Cardiac muscle cell (in vitro differentiated cells and primary cell): ENCODE data around the gene MED13L. TPM values are rescaled to one million over a fixed set of nuclear protein-coding genes. Genes with fewer than 3 reads are reported as not detected.
A peak's percentile ranks its signal among the peaks of the same experiment; 100 is the strongest.

Source experiments
- DNase-seq, 2 donors: peaks; one replicate each; pipeline versions ENCODE4 v3.0.0 to v3.0.0-alpha.2; 2010 to 2017; ENCODE audit warnings: low read depth in 1 of 2, low spot score in 1 of 2
- H3K27ac ChIP-seq: fragments of 200-600 bp; sonication (generic); 2 replicates; pipeline ENCODE4 v1.5.1; 2016
- H3K27me3 ChIP-seq: fragments of 200-600 bp; sonication (generic); 2 replicates; pipeline ENCODE4 v1.6.0; 2016; ENCODE audit warnings: control low read depth
- H3K36me3 ChIP-seq: fragments of 200-600 bp; sonication (generic); 2 replicates; pipeline ENCODE4 v1.5.1; 2016; ENCODE audit warnings: control low read depth
- H3K4me1 ChIP-seq: fragments of 200-600 bp; sonication (generic); 2 replicates; pipeline ENCODE4 v1.8.1; 2017; ENCODE audit warnings: low read depth, mild to moderate bottlenecking, mixed run types
- H3K4me3 ChIP-seq: fragments of 200-600 bp; sonication (generic); 2 replicates; pipeline ENCODE4 v1.5.1; 2016; ENCODE audit warnings: mild to moderate bottlenecking
- H3K9me3 ChIP-seq: fragments of 200-600 bp; sonication (generic); 2 replicates; pipeline ENCODE4 v1.5.1; 2017; ENCODE audit warnings: low read depth, mild to moderate bottlenecking, control low read depth
- CTCF ChIP-seq: IDR thresholded peaks from 2 replicates; pipeline ENCODE4 v1.5.1; 2012; ENCODE audit warnings: low read depth, mild to moderate bottlenecking, low read length
- polyA plus RNA-seq: library from polyadenylated mRNA; unstranded; fragments of >200 nt; fragmentation: Nextera tagmentation; extraction: Ambion mirVana; gene quantifications from 2 replicates; pipeline ENCODE4 v1.2.1, GENCODE V29; 2016
- total RNA-seq: library from RNA; depleted of rRNA; stranded (reverse); fragments of >200 nt; gene quantifications from 2 replicates; pipeline ENCODE4 v1.2.3, GENCODE V29; 2016

Gene MED13L
- total and polyA plus RNA-seq, 2 experiments from 2014 or later = 31.3 to 94.3 TPM

GRCh38 chr12:116142936-116143898 lies 134.3 kb downstream of the MED13L start:
- DNase-seq = peak in 1 of 2 donors; percentile 68
- peak overlapping the region; percentile 78 for H3K27ac ChIP-seq
- no peak overlapping the region for H3K4me3 ChIP-seq

DNA sequence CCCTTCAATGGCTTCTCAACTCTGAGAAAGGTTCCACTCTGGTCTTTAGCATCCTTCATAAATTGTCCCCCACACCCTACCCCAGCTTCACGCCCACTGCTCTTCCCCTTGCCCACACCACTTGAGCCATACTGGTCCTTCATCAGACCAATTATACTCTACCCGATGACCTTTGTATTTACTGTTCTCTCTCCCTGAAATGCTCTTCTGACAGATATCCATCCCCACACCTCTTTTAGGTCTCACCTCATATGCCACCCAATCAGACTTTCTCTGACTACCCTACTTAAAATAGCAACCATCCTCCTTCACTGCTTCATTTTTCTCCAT lies 135.7 kb downstream of the MED13L start:
- DNase-seq = no peak

More at GRCh38 chr12:116142936-116143898, 134.3 kb downstream of the MED13L start:
- Histone ChIP-seq H3K4me1 (peaks cover 61% of the 10 kb centered on the region), H3K9me3 (no peaks in the 10 kb centered on the region), H3K27me3 (no peaks in the 10 kb centered on the region), H3K36me3 (no peaks in the 10 kb centered on the region)
- no peak for TF ChIP-seq CTCF

DNA sequence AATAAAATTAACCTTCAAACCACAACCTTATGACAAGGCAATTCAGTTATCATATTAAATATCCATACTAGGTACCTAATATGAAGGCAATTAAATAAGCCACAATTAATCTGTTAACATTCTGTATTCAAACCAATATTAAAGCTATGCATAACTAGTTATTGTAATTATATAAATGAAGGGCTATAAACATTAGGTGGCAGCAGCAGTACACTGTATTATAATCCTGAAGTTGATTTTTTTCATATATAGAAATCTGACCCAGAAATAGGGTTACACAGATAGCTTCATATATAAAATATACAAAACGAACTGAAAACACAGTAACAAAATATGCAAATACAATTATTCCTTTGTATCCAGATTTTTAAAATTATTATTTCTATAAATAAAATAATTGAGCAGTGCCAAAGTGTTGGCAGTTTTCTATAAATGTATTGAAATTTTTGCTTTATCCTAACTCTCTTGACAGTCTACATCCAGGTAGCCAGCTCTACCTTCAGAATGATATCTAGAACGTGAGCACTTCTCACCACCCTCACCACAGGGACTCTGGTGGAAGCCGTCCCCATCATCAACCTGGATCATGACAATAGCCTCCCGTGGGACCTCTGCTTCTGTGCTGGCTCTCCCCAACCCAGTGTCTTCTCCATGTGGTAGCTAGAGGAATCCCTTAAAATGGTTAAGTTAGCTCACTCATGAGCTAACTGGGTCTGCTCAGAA lies 136.2 kb downstream of the MED13L start:
- DNase-seq = peak in 1 of 2 donors; percentile 26
- no peak for TF ChIP-seq CTCF
- peaks cover 55% of the 10 kb centered on the region for H3K4me1 ChIP-seq

More for the DNA sequence above, 135.7 kb downstream of the MED13L start:
- TF ChIP-seq CTCF = no peak
- Histone ChIP-seq H3K4me3 (no peak overlapping the region), H3K27ac (no peak overlapping the region), H3K9me3 (no peaks in the 10 kb centered on the region), H3K27me3 (no peaks in the 10 kb centered on the region), H3K36me3 (no peaks in the 10 kb centered on the region), H3K4me1 (peaks cover 57% of the 10 kb centered on the region)

GRCh38 chr12:116140529-116140928 lies 137.0 kb downstream of the MED13L start:
- Histone ChIP-seq H3K4me3 (no peak overlapping the region), H3K27me3 (no peaks in the 10 kb centered on the region), H3K9me3 (no peaks in the 10 kb centered on the region), H3K36me3 (no peaks in the 10 kb centered on the region), H3K4me1 (peaks cover 55% of the 10 kb centered on the region), H3K27ac (peak overlapping the region; percentile 14)
- no peak for TF ChIP-seq CTCF
- DNase-seq = no peak

More for the DNA sequence above, 136.2 kb downstream of the MED13L start:
- H3K27me3 ChIP-seq = no peaks in the 10 kb centered on the region
- no peak overlapping the region for H3K27ac ChIP-seq
- H3K4me3 ChIP-seq = no peak overlapping the region
- no peaks in the 10 kb centered on the region for H3K36me3 ChIP-seq
- no peaks in the 10 kb centered on the region for H3K9me3 ChIP-seq

DNA sequence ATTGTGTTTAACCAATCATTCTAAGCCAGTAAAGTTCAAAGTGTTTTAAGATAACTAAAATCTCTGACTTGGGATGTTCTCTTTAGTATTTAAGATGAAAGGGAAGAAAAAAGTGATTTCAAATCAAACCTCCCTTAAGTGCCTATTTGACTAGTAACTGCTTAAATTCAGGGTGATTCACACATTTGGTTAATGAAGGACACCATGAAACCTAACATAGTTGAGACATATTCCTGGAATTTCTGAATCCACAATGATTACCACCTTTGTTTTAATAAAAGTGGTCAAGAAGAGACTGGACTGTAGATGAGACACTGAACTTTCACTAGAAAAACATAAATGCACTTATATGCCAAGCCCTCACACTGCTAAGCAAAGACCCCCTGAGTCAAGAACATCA lies 138.7 kb downstream of the MED13L start:
- TF ChIP-seq CTCF = no peak
- H3K9me3 ChIP-seq = no peaks in the 10 kb centered on the region
- no peak overlapping the region for H3K4me3 ChIP-seq
- no peaks in the 10 kb centered on the region for H3K27me3 ChIP-seq
- DNase-seq = no peak
- H3K27ac ChIP-seq = no peak overlapping the region
- peaks cover 45% of the 10 kb centered on the region for H3K4me1 ChIP-seq
- H3K36me3 ChIP-seq = no peaks in the 10 kb centered on the region
